Endodermal cell (in vitro differentiated cells): ENCODE data around the gene C2. TPM values are rescaled to one million over a fixed set of nuclear protein-coding genes. Genes with fewer than 3 reads are reported as not detected.

Experiments used
- DNase-seq: peaks from one replicate; pipeline ENCODE4 v3.0.0-alpha.2; 2017
- H3K27ac ChIP-seq: 2 replicates; pipeline ENCODE4 v1.5.1; 2013; ENCODE audit warnings: mild to moderate bottlenecking, low read depth, low read length, moderate library complexity
- H3K27me3 ChIP-seq: 2 replicates; pipeline ENCODE4 v1.6.1; 2013; ENCODE audit warnings: mild to moderate bottlenecking, low read length, moderate library complexity; ENCODE audit not compliant: insufficient read depth, control insufficient read depth, poor library complexity, severe bottlenecking
- H3K36me3 ChIP-seq: 2 replicates; pipeline ENCODE4 v1.7.0; 2013; ENCODE audit warnings: mild to moderate bottlenecking, low read length, moderate library complexity; ENCODE audit not compliant: control insufficient read depth, insufficient read depth
- H3K4me1 ChIP-seq: one replicate; pipeline ENCODE4 v1.7.0; 2013; ENCODE audit warnings: low read length; ENCODE audit not compliant: control insufficient read depth, insufficient read depth
- H3K4me3 ChIP-seq: 2 replicates; pipeline ENCODE4 v1.5.1; 2013; ENCODE audit warnings: mild to moderate bottlenecking, low read length, moderate library complexity
- H3K9ac ChIP-seq: 2 replicates; pipeline ENCODE4 v1.6.1; 2013; ENCODE audit warnings: mild to moderate bottlenecking, low read length, moderate library complexity; ENCODE audit not compliant: poor library complexity, severe bottlenecking; ENCODE audit errors: extremely low read depth
- H3K9me3 ChIP-seq: 2 replicates; pipeline ENCODE4 v1.6.1; 2013; ENCODE audit warnings: mild to moderate bottlenecking, low read length, moderate library complexity; ENCODE audit not compliant: control insufficient read depth
- H3K27ac Mint-ChIP-seq: 2 replicates; pipeline ENCODE4 v1.8.0; 2020; ENCODE audit warnings: mixed read lengths
- H3K27me3 Mint-ChIP-seq: 2 replicates; pipeline ENCODE4 v1.8.0; 2021; ENCODE audit warnings: mild to moderate bottlenecking, mixed read lengths; ENCODE audit not compliant: insufficient read depth
- H3K36me3 Mint-ChIP-seq: 2 replicates; pipeline ENCODE4 v1.8.0; 2020; ENCODE audit warnings: low read depth, mixed read lengths
- H3K4me1 Mint-ChIP-seq: 2 replicates; pipeline ENCODE4 v1.8.0; 2020; ENCODE audit warnings: mixed read lengths
- H3K4me3 Mint-ChIP-seq: 2 replicates; pipeline ENCODE4 v1.8.0; 2020; ENCODE audit warnings: mild to moderate bottlenecking, moderate library complexity, mixed read lengths
- H3K9me3 Mint-ChIP-seq: 2 replicates; pipeline ENCODE4 v1.8.0; 2020; ENCODE audit warnings: mild to moderate bottlenecking, mixed read lengths
- CTCF ChIP-seq: fragments of 200-600 bp; sonication (generic); conservative IDR thresholded peaks from 2 replicates; pipeline ENCODE4 v1.5.0; 2021; ENCODE audit warnings: antibody characterized with exemption, mild to moderate bottlenecking
- WGBS, 2 experiments: methylation state at CpG; one replicate each; pipeline versions ENCODE4 v1.1.5 to v1.1.7; 2013; ENCODE audit warnings: missing lambda C conversion rate in 2 of 2, mixed read lengths in 1 of 2; ENCODE audit not compliant: insufficient coverage in 1 of 2, insufficient read length in 1 of 2; 5-methylcytosine and 5-hydroxymethylcytosine counted together
- total RNA-seq, 2 donors: library from RNA; stranded (reverse); fragmentation: NEBNext Ultra II Directional in 1 of 2; extraction: Animal tissue kit (Norgen Biotek cat#: 25700) in 1 of 2; gene quantifications; 2 replicates in 1 of 2; 3 replicates in 1 of 2; pipeline ENCODE4 v1.2.1, GENCODE V29; 2021

Gene C2
- total RNA-seq, 2 donors from 2014 or later = 0.29 to 1.0 TPM

GRCh38 chr6:31968791-31969711, 41.5 kb downstream of the C2 start:
- Histone ChIP-seq H3K4me1 (peaks cover 8% of the 10 kb centered on the region), H3K9me3 (no peaks in the 10 kb centered on the region), H3K27me3 (no peaks in the 10 kb centered on the region), H3K27ac (no peak overlapping the region), H3K9ac (no peak overlapping the region), H3K36me3 (peaks cover 38% of the 10 kb centered on the region), H3K4me3 (no peak overlapping the region)
- no peak for TF ChIP-seq CTCF
- Mint-ChIP-seq H3K27ac (peak overlapping the region; percentile 30), H3K4me3 (no peak overlapping the region), H3K9me3 (peaks cover 2% of the 10 kb centered on the region), H3K36me3 (peaks cover 61% of the 10 kb centered on the region), H3K4me1 (peaks cover 9% of the 10 kb centered on the region), H3K27me3 (no peaks in the 10 kb centered on the region)
- no peak for DNase-seq
- 92 to 98% methylated on average over 11 to 23 of the region's 23 CpGs for WGBS, 2 experiments

- no peaks in the 10 kb centered on the region for H3K27me3 Mint-ChIP-seq
- TF ChIP-seq CTCF = no peak
- H3K9me3 Mint-ChIP-seq = peaks cover 10% of the 10 kb centered on the region
- peaks cover 9% of the 10 kb centered on the region for H3K4me1 Mint-ChIP-seq
- peak overlapping the region; percentile 30 for H3K27ac Mint-ChIP-seq
- peaks cover 62% of the 10 kb centered on the region for H3K36me3 Mint-ChIP-seq
- H3K4me3 Mint-ChIP-seq = peak overlapping the region; percentile 31
- no peak overlapping the region for H3K4me3 ChIP-seq
- no peak for DNase-seq
- no peak overlapping the region for H3K9ac ChIP-seq
- H3K36me3 ChIP-seq = peaks cover 31% of the 10 kb centered on the region
- H3K9me3 ChIP-seq = peaks cover 2% of the 10 kb centered on the region
- no peaks in the 10 kb centered on the region for H3K27me3 ChIP-seq
- H3K27ac ChIP-seq = no peak overlapping the region
- WGBS, 2 experiments = 88 to 93% methylated on average over 14 to 17 of the region's 17 CpGs
- H3K4me1 ChIP-seq = peaks cover 8% of the 10 kb centered on the region
These were observed 42.4 kb downstream of the C2 start for GRCh38 chr6:31969712-31970603.

- H3K9me3 Mint-ChIP-seq = peaks cover 16% of the 10 kb centered on the region
- peak overlapping the region; percentile 94 for H3K4me3 Mint-ChIP-seq
- no peaks in the 10 kb centered on the region for H3K27me3 ChIP-seq
- WGBS, 2 experiments = 93 to 98% methylated on average over 10 to 18 of the region's 18 CpGs
- peaks cover 9% of the 10 kb centered on the region for H3K4me1 Mint-ChIP-seq
- TF ChIP-seq CTCF = no peak
- no peak overlapping the region for H3K27ac ChIP-seq
- H3K36me3 ChIP-seq = peaks cover 23% of the 10 kb centered on the region
- H3K9ac ChIP-seq = peak overlapping the region; percentile 91
- no peak for DNase-seq
- peaks cover 7% of the 10 kb centered on the region for H3K9me3 ChIP-seq
- H3K27ac Mint-ChIP-seq = peak overlapping the region; percentile 30
- peaks cover 8% of the 10 kb centered on the region for H3K4me1 ChIP-seq
- peak overlapping the region; percentile 95 for H3K4me3 ChIP-seq
- no peaks in the 10 kb centered on the region for H3K27me3 Mint-ChIP-seq
- H3K36me3 Mint-ChIP-seq = peaks cover 66% of the 10 kb centered on the region
These were observed 43.2 kb downstream of the C2 start for GRCh38 chr6:31970604-31971271.
